Mammary epithelial cell (primary cell): Measurements from ENCODE around the gene ATF2.

Experiments used
- CTCF ChIP-seq, 2 donors: IDR thresholded peaks in 1 of 2; conservative IDR thresholded peaks in 1 of 2; 2 replicates each; pipeline ENCODE4 v1.5.1; 2011 to 2012; ENCODE audit warnings: inconsistent platforms in 2 of 2, low read length in 2 of 2, mild to moderate bottlenecking in 2 of 2, control low read depth in 1 of 2, low read depth in 1 of 2; ENCODE audit not compliant: insufficient read depth in 1 of 2; ENCODE audit errors: extremely low read depth in 1 of 2
- EZH2 ChIP-seq: IDR thresholded peaks from 2 replicates; pipeline ENCODE4 v1.6.1; 2012; ENCODE audit warnings: low read length, inconsistent platforms, borderline replicate concordance

- TF ChIP-seq CTCF (conservative IDR thresholded peaks at IDR 0.05 in 1 of 2, IDR thresholded peaks at IDR 0.05 in 1 of 2; ENCODE audit: extremely low read depth in 1 of 2, insufficient read depth in 1 of 2, low read depth in 1 of 2, low read length in 2 of 2) (no peak), EZH2 (no peak)
Observed at GRCh38 chr2:175143191-175143590, 24.8 kb downstream of the ATF2 start.
